Gastroesophageal sphincter (tissue), 2 donors: Measurements from ENCODE around the gene EPOP.

Source experiments
- POLR2A ChIP-seq, 2 donors: fragments of 450-650 bp; IDR thresholded peaks; one replicate each; pipeline ENCODE4 v1.6.1; 2017; ENCODE audit warnings: antibody characterized with exemption in 2 of 2, mild to moderate bottlenecking in 2 of 2, moderate library complexity in 1 of 2
- POLR2AphosphoS5 ChIP-seq: sonication (generic); formaldehyde crosslinking; IDR thresholded peaks from one replicate; pipeline ENCODE4 v1.6.1; 2017; ENCODE audit warnings: antibody characterized with exemption

GRCh38 chr17:38637951-38638350, 36.8 kb downstream of the EPOP start:
- no peak for TF ChIP-seq POLR2AphosphoS5
- no peak for TF ChIP-seq POLR2A (IDR thresholded peaks at IDR 0.05)
